ENCODE measurements around the gene CKMT1B.
"Not testable (repeated sequence)": the region's sequence is repeated elsewhere in the genome, so short reads cannot be mapped to it uniquely, and the experiment has no call there.

CKMT1B gene

DNA sequence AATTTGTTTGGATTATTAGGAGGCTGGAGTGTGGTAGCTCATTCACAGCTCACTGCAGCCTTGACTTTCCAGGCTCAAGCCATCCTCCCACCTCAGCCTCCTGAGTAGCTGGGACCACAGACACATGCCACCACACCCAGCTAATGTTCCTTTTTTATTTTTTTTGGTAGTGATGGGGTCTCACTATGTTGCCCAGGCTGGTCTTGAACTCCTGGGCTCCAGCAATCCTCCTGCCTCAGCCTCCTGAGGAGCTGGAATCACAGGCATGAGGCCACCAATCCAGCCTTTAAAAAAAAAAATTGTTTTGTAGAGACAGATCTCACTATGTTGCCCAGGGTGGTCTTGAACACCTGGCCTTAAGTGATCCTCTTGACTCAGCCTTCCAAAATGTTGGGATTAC lies 33.1 kb downstream of the CKMT1B start:
- in situ Hi-C loops (cut with MboI; ENCODE audit: low sequenced_read_pairs) = not testable (repeated sequence)

DNA sequence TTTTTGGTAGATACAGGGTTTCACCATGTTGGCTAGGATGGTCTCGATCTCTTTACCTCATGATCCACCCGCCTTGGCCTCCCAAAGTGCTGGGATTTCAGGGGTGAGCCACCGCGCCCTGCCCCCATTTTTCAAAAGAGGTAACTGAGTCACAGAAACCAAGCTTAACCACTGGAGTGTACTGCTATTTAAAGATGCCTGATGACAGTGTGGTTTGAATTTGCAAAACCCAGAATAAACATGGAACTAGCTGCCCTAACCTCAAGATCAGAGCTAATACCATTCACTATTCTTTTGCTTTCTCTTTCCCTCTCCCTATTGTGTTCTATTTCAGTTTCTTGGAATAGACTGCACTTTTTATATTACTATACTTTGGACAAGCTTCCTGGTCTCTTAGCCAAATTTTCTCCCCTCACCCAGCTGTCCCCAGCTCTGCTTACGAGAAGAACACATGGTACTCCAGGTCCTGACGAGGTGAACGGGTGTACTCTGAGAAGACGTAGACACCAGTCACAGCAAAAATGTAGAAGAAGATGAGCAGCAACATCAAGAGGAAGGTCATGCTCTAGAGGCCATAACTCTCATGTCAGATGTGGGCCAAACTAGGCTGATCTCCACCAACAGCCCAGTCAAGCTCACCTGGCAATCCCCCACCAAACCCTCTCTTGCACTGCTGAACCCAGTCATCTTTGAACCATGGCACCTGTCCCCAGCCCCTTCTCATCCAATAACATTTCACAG lies 44.8 kb downstream of the CKMT1B start:
- in situ Hi-C loops (cut with MboI; ENCODE audit: low sequenced_read_pairs) = not testable (repeated sequence)

Measured in hTERT RPE-1 (cell line).